HFFc6 (cell line): ENCODE measurements around the gene ZDHHC11. TPM values are rescaled to one million over a fixed set of nuclear protein-coding genes. Genes with fewer than 3 reads are reported as not detected.

ENCODE experiments used
- DNase-seq: peaks from one replicate; pipeline ENCODE4 v3.0.0-alpha.2; 2018
- H3K27ac Mint-ChIP-seq: 2 replicates; pipeline ENCODE4 v1.8.0; 2020; ENCODE audit warnings: mild to moderate bottlenecking, mixed read lengths
- H3K27me3 Mint-ChIP-seq: 2 replicates; pipeline ENCODE4 v1.8.0; 2021; ENCODE audit warnings: mild to moderate bottlenecking, moderate library complexity, mixed read lengths; ENCODE audit not compliant: insufficient read depth
- H3K36me3 Mint-ChIP-seq: 2 replicates; pipeline ENCODE4 v1.8.0; 2021; ENCODE audit warnings: low read depth, mixed read lengths
- H3K4me1 Mint-ChIP-seq: 2 replicates; pipeline ENCODE4 v1.8.0; 2020; ENCODE audit warnings: low read depth, mixed read lengths
- H3K4me3 Mint-ChIP-seq: 2 replicates; pipeline ENCODE4 v1.8.0; 2020; ENCODE audit warnings: mild to moderate bottlenecking, moderate library complexity, mixed read lengths
- H3K9me3 Mint-ChIP-seq: 2 replicates; pipeline ENCODE4 v1.8.0; 2020; ENCODE audit warnings: mild to moderate bottlenecking, mixed read lengths
- total RNA-seq, 6 experiments: library from RNA; stranded (reverse); fragmentation: NEBNext Ultra II Directional; extraction: Animal tissue kit (Norgen Biotek cat#: 25700); gene quantifications; 2 replicates in 1 of 6; 3 replicates in 5 of 6; pipeline ENCODE4 v1.2.3, GENCODE V29; 2021
- TF ChIP-seq, protein P1 (sequence below): fragments of 200-600 bp; sonication (generic); IDR thresholded peaks from 2 replicates; pipeline ENCODE4 v1.5.0; 2021; ENCODE audit warnings: antibody characterized with exemption, mild to moderate bottlenecking

The ZDHHC11 gene
- total RNA-seq, 6 experiments from 2014 or later: 1.3 to 4.2 (median 1.8) TPM

DNA sequence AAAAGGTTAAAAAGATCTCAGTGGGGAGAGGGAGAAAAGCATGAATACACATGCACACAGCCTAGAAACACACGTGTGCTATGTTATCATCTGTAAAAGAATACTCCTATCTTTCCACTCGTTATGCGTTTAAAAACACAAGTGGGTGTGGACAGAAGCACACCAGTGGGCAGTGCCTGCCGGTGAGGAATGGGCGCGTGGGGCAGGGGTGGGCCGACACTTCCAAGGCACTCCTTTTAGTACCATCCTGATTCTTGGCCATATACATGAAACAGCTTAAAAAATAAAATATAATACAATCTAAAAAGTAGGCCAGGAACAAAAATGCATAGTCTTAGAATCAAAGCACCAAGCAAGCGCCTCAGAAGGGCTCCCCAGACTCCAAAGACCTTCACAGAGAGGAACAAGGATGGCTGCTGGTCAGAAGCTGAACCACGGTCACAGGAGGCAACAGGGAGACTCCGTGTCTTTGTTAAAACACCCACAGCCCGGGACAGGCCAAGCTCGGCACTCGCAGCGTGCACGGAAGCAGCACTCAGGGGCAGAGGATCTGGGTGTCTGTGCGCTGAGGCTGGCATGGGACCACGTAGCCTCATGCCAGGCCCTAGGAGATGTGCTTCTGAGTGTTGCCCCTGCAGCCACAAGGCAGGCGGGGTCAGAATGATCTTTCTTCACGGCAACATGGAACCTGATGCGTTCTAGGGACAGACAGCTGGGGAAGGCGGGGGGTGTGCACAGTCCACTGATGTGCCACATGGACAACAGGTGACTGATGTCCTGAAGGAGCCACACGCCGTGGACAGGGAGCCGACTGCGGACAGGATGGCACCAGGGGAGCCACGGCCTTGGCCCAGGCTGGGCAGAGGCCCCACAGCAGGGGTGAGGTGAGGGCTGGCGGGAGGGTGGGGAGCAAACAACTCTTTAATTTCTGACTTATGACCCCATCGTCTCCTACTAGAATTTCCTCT is 25.9 kb upstream of the ZDHHC11 start:
- Mint-ChIP-seq H3K4me3 (no peak overlapping the region), H3K4me1 (no peaks in the 10 kb centered on the region), H3K27ac (no peak overlapping the region), H3K36me3 (peaks cover 38% of the 10 kb centered on the region), H3K9me3 (no peaks in the 10 kb centered on the region), H3K27me3 (peaks cover 2% of the 10 kb centered on the region)
- no peak for DNase-seq
- TF ChIP-seq, protein P1, sequence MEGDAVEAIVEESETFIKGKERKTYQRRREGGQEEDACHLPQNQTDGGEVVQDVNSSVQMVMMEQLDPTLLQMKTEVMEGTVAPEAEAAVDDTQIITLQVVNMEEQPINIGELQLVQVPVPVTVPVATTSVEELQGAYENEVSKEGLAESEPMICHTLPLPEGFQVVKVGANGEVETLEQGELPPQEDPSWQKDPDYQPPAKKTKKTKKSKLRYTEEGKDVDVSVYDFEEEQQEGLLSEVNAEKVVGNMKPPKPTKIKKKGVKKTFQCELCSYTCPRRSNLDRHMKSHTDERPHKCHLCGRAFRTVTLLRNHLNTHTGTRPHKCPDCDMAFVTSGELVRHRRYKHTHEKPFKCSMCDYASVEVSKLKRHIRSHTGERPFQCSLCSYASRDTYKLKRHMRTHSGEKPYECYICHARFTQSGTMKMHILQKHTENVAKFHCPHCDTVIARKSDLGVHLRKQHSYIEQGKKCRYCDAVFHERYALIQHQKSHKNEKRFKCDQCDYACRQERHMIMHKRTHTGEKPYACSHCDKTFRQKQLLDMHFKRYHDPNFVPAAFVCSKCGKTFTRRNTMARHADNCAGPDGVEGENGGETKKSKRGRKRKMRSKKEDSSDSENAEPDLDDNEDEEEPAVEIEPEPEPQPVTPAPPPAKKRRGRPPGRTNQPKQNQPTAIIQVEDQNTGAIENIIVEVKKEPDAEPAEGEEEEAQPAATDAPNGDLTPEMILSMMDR: no peak

DNA sequence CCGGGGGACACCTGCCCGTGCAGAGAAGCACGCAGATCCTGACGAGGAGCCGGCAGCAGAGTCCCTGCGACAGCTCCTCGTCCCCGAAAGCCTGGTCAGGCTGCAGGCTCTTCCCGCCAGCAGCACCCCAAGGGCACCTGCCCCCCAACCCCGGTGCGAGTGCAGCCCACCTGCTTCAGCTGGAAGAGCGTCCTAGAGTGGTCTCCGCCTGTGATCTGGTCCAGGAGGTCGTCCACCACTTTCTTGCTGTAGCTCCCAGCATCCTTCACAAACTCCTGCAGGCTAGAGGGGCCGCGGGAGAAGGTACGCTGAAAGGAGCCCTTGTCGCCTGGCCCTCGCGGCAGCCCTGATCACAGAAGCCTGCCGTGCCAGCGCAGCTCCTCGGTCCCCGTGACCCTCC is 25.1 kb upstream of the ZDHHC11 start:
- Mint-ChIP-seq H3K27ac (no peak overlapping the region), H3K36me3 (peaks cover 38% of the 10 kb centered on the region), H3K4me1 (no peaks in the 10 kb centered on the region), H3K27me3 (peaks cover 2% of the 10 kb centered on the region), H3K9me3 (no peaks in the 10 kb centered on the region), H3K4me3 (no peak overlapping the region)
- DNase-seq: no peak
- TF ChIP-seq, protein P1: no peak

DNA sequence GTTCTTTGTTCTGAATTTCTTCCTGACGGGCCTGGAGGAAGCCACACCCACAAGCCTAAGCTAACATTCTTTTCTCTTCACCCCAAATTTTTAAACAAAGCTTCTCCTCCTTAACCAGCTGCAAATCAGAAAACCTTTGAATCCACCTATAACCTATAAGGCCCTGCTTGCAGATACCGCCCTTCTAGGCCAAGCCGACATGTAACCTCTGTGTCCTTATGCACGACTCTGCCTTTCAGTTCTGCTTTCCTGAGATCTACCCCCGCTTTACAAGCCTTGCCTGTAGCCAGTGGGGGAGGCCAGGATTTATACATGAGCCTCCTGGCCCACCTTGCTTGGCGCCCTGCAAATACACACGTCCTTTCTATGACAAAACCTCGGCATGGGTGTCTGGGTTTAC is 22.5 kb upstream of the ZDHHC11 start:
- Mint-ChIP-seq H3K4me3 (no peak overlapping the region), H3K36me3 (peaks cover 50% of the 10 kb centered on the region), H3K27ac (no peak overlapping the region), H3K27me3 (peaks cover 2% of the 10 kb centered on the region), H3K9me3 (no peaks in the 10 kb centered on the region), H3K4me1 (no peaks in the 10 kb centered on the region)
- DNase-seq: no peak
- TF ChIP-seq, protein P1: no peak

DNA sequence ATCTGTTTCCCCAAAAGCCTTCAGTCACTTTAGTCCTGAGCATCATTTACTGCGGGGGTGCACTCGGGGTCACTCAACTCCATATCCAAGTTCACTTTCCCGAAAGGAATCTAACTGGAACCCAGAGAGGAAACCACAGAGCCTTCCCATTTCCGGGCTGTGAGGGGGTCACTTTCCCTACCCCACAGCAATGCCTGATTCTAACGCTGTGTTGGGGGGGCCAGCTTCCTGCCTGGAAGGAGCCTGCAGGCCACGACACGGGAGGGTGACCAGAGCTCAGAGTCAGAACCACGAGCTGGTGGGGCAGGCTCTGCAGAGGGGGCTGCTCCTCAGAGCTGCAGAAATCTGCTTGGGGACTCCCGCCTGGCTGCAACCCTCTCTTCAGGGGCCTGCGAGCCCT is 21.5 kb upstream of the ZDHHC11 start:
- Mint-ChIP-seq H3K9me3 (no peaks in the 10 kb centered on the region), H3K27me3 (peaks cover 2% of the 10 kb centered on the region; the same call in 1 of the 2 replicates), H3K27ac (no peak overlapping the region), H3K36me3 (peaks cover 52% of the 10 kb centered on the region), H3K4me3 (no peak overlapping the region), H3K4me1 (no peaks in the 10 kb centered on the region)
- TF ChIP-seq, protein P1: no peak
- DNase-seq: no peak

DNA sequence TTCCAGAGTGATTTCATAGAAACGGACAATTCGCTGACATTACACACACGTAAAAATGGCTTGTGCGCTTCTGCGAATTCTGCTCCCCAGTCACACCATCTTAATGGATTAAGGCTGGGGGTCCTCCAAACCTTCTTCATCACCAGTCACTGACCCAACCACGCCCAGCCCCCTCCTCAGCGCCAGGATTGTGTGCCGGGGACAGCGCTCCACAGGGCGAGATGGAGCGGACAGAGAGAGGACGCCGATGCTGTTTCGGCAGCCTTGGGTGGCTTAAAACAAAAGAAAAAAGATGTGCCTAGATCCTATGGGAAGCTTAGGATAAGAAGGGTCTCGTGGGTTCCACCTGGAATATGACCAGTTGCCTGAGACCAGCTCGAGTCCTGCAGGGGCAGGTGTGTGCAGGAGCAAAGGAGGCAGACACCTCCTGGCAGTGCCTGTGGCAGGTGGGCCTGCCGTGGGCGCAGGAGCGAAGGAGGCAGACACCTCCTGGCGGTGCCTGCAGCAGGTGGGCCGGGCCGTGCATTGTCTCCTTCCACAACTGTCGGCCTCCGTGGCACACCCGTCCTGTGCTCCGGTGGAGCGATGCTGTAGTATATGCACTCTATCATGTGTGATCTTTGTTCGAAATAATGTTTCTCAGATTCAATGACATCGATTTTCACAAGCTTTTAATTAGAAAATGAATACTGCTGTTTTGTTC is 21.0 kb upstream of the ZDHHC11 start:
- Mint-ChIP-seq H3K4me1 (no peaks in the 10 kb centered on the region), H3K27me3 (peaks cover 2% of the 10 kb centered on the region; the same call in 1 of the 2 replicates), H3K36me3 (peaks cover 57% of the 10 kb centered on the region), H3K4me3 (no peak overlapping the region), H3K9me3 (no peaks in the 10 kb centered on the region), H3K27ac (no peak overlapping the region)
- no peak for DNase-seq
- TF ChIP-seq, protein P1: no peak
